Hepatocyte (in vitro differentiated cells): ENCODE data around the gene GET3. TPM values are rescaled to one million over a fixed set of nuclear protein-coding genes. Genes with fewer than 3 reads are reported as not detected.

ENCODE experiments used
- DNase-seq: peaks from one replicate; pipeline ENCODE4 v3.0.0-alpha.2; 2016; ENCODE audit warnings: low spot score
- H2AFZ ChIP-seq: fragments of 200-600 bp; sonication (generic); 2 replicates; pipeline ENCODE4 v1.6.0; 2016; ENCODE audit warnings: antibody characterized with exemption, mild to moderate bottlenecking
- H3K27ac ChIP-seq: fragments of 200-600 bp; sonication (generic); 2 replicates; pipeline ENCODE4 v1.5.1; 2016; ENCODE audit warnings: mild to moderate bottlenecking
- H3K27me3 ChIP-seq: fragments of 200-600 bp; sonication (generic); 2 replicates; pipeline ENCODE4 v1.6.1; 2016
- H3K36me3 ChIP-seq: fragments of 200-600 bp; sonication (generic); replicated peaks from 2 replicates; pipeline ENCODE4 v1.5.1; 2016; ENCODE audit warnings: low read depth; ENCODE audit not compliant: insufficient read depth
- H3K4me1 ChIP-seq: fragments of 200-600 bp; sonication (generic); 2 replicates; pipeline ENCODE4 v1.5.1; 2016; ENCODE audit warnings: mild to moderate bottlenecking, moderate library complexity; ENCODE audit not compliant: insufficient read depth
- H3K4me2 ChIP-seq: fragments of 200-600 bp; sonication (generic); 2 replicates; pipeline ENCODE4 v1.6.0; 2016
- H3K4me3 ChIP-seq: fragments of 200-600 bp; sonication (generic); 2 replicates; pipeline ENCODE4 v1.5.1; 2016; ENCODE audit warnings: mild to moderate bottlenecking
- H3K79me2 ChIP-seq: fragments of 200-600 bp; sonication (generic); 2 replicates; pipeline ENCODE4 v1.6.0; 2017; ENCODE audit warnings: mild to moderate bottlenecking
- H3K9me2 ChIP-seq: fragments of 200-600 bp; sonication (generic); replicated peaks from 2 replicates; pipeline ENCODE4 v1.6.0; 2017; ENCODE audit warnings: mild to moderate bottlenecking; ENCODE audit not compliant: insufficient read depth
- H3K9me3 ChIP-seq: fragments of 200-600 bp; sonication (generic); 2 replicates; pipeline ENCODE4 v1.5.1; 2016; ENCODE audit warnings: low read depth, mild to moderate bottlenecking
- H4K20me1 ChIP-seq: fragments of 200-600 bp; sonication (generic); 2 replicates; pipeline ENCODE4 v1.6.0; 2016; ENCODE audit warnings: mild to moderate bottlenecking; ENCODE audit not compliant: insufficient read depth, poor library complexity, severe bottlenecking
- EZH2 ChIP-seq: fragments of 200-600 bp; sonication (generic); IDR thresholded peaks from 2 replicates; pipeline ENCODE4 v1.6.1; 2016; ENCODE audit warnings: antibody characterized with exemption, mild to moderate bottlenecking, borderline replicate concordance
- EZH2phosphoT487 ChIP-seq: fragments of 200-600 bp; sonication (generic); IDR thresholded peaks from one replicate; pipeline ENCODE4 v1.6.1; 2018; ENCODE audit warnings: antibody characterized with exemption, mild to moderate bottlenecking, low read depth, moderate library complexity; ENCODE audit not compliant: unreplicated experiment, severe bottlenecking
- WGBS: methylation state at CpG from one replicate; pipeline ENCODE4 v1.1.6; 2016; ENCODE audit warnings: low lambda C conversion rate; ENCODE audit errors: missing lambda C conversion rate; 5-methylcytosine and 5-hydroxymethylcytosine counted together
- polyA plus RNA-seq: library from polyadenylated mRNA; unstranded; fragments of >200 nt; fragmentation: Nextera tagmentation; extraction: Ambion mirVana; gene quantifications from 2 replicates; pipeline ENCODE4 v1.2.1, GENCODE V29; 2016
- total RNA-seq: library from RNA; depleted of rRNA; stranded (reverse); fragments of >200 nt; gene quantifications from 2 replicates; pipeline ENCODE4 v1.2.3, GENCODE V29; 2014
- TF ChIP-seq, protein P1 (sequence below): fragments of 200-600 bp; sonication (generic); IDR thresholded peaks from 2 replicates; pipeline ENCODE4 v1.5.1; 2016; ENCODE audit warnings: antibody characterized with exemption, mild to moderate bottlenecking; ENCODE audit not compliant: poor library complexity

Gene GET3
- total and polyA plus RNA-seq, 2 experiments from 2014 or later = 52.3 to 108 TPM

DNA sequence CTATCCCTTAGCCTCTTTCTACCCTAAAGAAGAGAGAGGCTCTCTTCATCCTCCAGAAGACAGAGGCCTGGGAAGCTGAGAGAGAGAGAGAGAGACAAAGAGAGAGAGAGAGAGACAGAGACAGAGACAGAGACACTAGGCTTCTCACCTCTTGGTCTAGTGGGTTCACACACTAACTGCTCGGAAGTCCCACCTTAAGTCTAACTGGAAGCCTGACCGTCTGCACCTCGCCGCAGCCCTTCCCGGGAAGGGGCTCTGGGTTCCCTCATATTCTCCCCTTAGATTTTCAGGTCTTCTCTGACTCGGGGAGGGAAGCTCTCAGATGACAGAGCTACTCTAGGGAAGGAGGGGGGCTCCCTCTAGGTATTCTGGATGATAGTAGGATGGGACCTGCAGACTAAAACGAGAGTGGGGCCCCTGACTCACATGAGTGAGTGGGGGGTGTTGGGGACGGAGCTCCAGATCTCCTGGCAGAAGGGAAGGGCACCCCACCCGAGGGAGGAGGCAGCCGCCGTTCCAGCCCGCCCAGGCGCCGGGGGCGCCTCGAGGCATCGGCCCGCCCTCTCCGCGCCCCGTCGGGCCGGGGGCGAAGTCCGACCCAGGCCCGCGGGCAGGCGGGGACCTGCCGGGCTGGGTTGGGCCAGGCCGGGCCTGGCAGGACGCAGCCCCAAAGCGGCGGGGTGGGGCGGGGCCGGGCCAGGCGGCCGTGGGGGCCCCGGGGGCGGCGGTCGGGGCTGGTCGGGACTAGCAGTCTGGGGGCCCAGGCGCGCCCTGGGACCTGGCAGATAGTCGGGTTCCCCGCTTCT lies 52.0 kb downstream of the GET3 start:
- no peak overlapping the region for H2AFZ ChIP-seq
- H3K9me3 ChIP-seq = no peaks in the 10 kb centered on the region
- H3K4me2 ChIP-seq = peak overlapping the region; percentile 84
- peak overlapping the region; percentile 99 for H3K27ac ChIP-seq
- WGBS = 12% methylated on average over 18 of the region's 46 CpGs
- TF ChIP-seq, protein P1, sequence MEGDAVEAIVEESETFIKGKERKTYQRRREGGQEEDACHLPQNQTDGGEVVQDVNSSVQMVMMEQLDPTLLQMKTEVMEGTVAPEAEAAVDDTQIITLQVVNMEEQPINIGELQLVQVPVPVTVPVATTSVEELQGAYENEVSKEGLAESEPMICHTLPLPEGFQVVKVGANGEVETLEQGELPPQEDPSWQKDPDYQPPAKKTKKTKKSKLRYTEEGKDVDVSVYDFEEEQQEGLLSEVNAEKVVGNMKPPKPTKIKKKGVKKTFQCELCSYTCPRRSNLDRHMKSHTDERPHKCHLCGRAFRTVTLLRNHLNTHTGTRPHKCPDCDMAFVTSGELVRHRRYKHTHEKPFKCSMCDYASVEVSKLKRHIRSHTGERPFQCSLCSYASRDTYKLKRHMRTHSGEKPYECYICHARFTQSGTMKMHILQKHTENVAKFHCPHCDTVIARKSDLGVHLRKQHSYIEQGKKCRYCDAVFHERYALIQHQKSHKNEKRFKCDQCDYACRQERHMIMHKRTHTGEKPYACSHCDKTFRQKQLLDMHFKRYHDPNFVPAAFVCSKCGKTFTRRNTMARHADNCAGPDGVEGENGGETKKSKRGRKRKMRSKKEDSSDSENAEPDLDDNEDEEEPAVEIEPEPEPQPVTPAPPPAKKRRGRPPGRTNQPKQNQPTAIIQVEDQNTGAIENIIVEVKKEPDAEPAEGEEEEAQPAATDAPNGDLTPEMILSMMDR = no peak
- no peak for TF ChIP-seq EZH2phosphoT487
- no peak for TF ChIP-seq EZH2
- peaks cover 18% of the 10 kb centered on the region for H3K79me2 ChIP-seq
- peaks cover 55% of the 10 kb centered on the region for H3K4me1 ChIP-seq
- no peak for DNase-seq
- H3K27me3 ChIP-seq = no peaks in the 10 kb centered on the region
- H3K9me2 ChIP-seq = no peaks in the 10 kb centered on the region
- H3K36me3 ChIP-seq = no peaks in the 10 kb centered on the region
- no peak overlapping the region for H3K4me3 ChIP-seq
- peaks cover 10% of the 10 kb centered on the region for H4K20me1 ChIP-seq

DNA sequence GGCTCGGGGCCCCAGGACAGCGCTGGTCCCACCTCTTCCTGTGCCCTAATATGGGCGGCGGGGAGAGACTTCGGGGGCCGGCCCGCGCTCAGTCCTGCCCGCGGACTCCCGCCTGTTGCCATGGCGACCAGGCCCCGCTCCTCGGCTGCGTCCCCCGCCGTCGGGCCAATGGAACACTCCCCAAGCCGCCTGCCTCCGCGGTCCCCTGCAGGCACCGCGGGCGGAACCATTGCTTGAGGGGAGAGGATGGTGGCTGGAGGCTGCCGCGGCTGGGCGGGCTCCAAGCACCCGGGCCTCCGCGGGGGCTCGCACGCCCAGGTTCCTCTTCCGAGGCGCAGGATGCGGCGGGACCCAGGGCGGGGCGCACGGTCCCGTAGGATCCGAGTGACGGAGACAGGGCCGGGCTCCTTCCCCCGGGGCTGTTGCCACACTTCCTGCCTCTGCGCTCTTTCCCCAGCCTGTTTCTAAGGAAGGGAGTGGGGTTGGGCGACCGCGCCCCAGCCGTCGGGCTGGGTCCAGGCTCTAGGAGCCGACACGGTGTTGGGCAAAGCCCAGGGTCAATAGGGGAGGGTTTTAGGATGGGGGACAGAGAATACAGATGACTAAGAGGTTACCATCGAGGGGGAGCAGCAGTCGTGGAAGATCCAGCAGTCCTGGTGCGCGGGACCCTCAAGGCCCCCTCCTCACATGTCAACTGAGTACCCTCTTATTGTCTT lies 52.8 kb downstream of the GET3 start:
- peak overlapping the region; percentile 0 for H3K4me3 ChIP-seq
- H3K36me3 ChIP-seq = no peaks in the 10 kb centered on the region
- H2AFZ ChIP-seq = no peak overlapping the region
- under 1% methylated on average over 42 of the region's 56 CpGs for WGBS
- TF ChIP-seq EZH2phosphoT487 = no peak
- TF ChIP-seq, protein P1 = no peak
- TF ChIP-seq EZH2 = no peak
- H3K79me2 ChIP-seq = peaks cover 18% of the 10 kb centered on the region
- peak; percentile 98 for DNase-seq
- no peaks in the 10 kb centered on the region for H3K27me3 ChIP-seq
- H3K4me2 ChIP-seq = peak overlapping the region; percentile 84
- H3K4me1 ChIP-seq = peaks cover 47% of the 10 kb centered on the region
- H3K9me2 ChIP-seq = no peaks in the 10 kb centered on the region
- H3K9me3 ChIP-seq = no peaks in the 10 kb centered on the region
- H3K27ac ChIP-seq = peak overlapping the region; percentile 99
- peaks cover 10% of the 10 kb centered on the region for H4K20me1 ChIP-seq

DNA sequence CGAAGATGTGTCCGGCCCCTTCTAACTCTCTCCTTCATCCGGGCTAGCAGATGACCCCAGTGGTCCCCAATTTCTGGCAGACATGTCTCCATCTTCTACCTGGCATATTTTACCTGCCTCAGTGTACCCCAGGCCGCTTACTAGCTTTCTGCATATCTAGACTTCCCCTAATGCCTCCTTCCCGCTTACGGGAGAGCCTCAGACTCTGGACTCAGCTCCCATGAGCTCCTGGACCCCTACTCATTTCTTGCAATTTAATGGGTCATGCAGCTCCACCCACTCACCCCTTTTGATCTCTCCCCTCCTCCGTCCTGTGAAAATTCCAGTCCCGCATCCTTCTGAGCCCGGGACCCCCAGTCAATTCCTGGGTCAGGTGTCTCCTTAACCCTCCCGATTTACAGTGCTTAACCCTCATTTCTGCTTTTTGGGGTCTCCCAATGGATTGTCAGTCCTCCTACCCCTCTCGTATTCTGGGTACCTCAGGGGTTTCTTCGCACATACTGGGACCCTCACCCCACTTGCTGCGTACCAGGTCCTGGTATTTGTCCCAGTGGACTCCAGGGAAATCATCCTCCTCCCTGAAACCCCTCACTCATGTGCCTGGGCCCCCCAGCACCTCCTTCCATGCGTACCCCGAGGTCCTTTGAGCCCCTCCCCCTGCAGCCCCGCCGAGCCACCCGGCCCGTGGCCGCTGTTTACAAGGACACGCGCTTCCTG lies 53.5 kb downstream of the GET3 start:
- H3K4me1 ChIP-seq = peaks cover 42% of the 10 kb centered on the region
- H4K20me1 ChIP-seq = peaks cover 10% of the 10 kb centered on the region
- H3K9me3 ChIP-seq = no peaks in the 10 kb centered on the region
- no peaks in the 10 kb centered on the region for H3K9me2 ChIP-seq
- TF ChIP-seq EZH2phosphoT487 (no peak), EZH2 (no peak)
- TF ChIP-seq, protein P1 = no peak
- no peaks in the 10 kb centered on the region for H3K27me3 ChIP-seq
- no peak for DNase-seq
- H2AFZ ChIP-seq = no peak overlapping the region
- peak overlapping the region; percentile 84 for H3K4me2 ChIP-seq
- H3K79me2 ChIP-seq = peaks cover 18% of the 10 kb centered on the region
- H3K27ac ChIP-seq = peak overlapping the region; percentile 99
- peak overlapping the region; percentile 0 for H3K4me3 ChIP-seq
- H3K36me3 ChIP-seq = no peaks in the 10 kb centered on the region
- WGBS = 12% methylated on average over 18 of the region's 22 CpGs
